SK-N-SH treated with all-trans-retinoic acid at 6 μM for 48 hours (cell line): Measurements from ENCODE around the gene DIPK1B.
A peak's percentile ranks its signal among the peaks of the same experiment; 100 is the strongest.

Experiments used
- ATAC-seq: fragments of 200-7000 bp; cut with Tn5 transposase; 3 replicates; pipeline ENCODE4 v1.9.1; 2020; ENCODE audit warnings: mild to moderate bottlenecking, moderate library complexity
- ARNTL ChIP-seq: fragments of 450-650 bp; formaldehyde crosslinking; IDR thresholded peaks from 2 replicates; pipeline ENCODE4 v1.5.0; 2020; ENCODE audit warnings: low read depth, mild to moderate bottlenecking, moderate library complexity, borderline replicate concordance
- BACH2 ChIP-seq: fragments of 250-450 bp; sonication (Bioruptor Pico); IDR thresholded peaks from 2 replicates; pipeline ENCODE4 v1.9.0; 2021; ENCODE audit warnings: mild to moderate bottlenecking, borderline replicate concordance
- CREB5 ChIP-seq: fragments of 250-450 bp; sonication (Bioruptor Pico); IDR thresholded peaks from 2 replicates; pipeline ENCODE4 v1.5.1; 2020; ENCODE audit warnings: low read depth, mild to moderate bottlenecking, moderate library complexity
- CSDC2 ChIP-seq: fragments of 250-450 bp; sonication (Bioruptor Pico); IDR thresholded peaks from 2 replicates; pipeline ENCODE4 v1.5.0; 2020; ENCODE audit warnings: mild to moderate bottlenecking, moderate library complexity
- CSRNP3 ChIP-seq: fragments of 250-450 bp; sonication (Bioruptor Pico); IDR thresholded peaks from 2 replicates; pipeline ENCODE4 v1.5.1; 2021; ENCODE audit warnings: mild to moderate bottlenecking, moderate library complexity
- ESRRG ChIP-seq: fragments of 250-450 bp; sonication (Bioruptor Pico); IDR thresholded peaks from 2 replicates; pipeline ENCODE4 v1.6.1; 2021; ENCODE audit warnings: mild to moderate bottlenecking
- GLIS3 ChIP-seq: fragments of 250-450 bp; sonication (Bioruptor Pico); IDR thresholded peaks from 2 replicates; pipeline ENCODE4 v1.5.0; 2020; ENCODE audit warnings: mild to moderate bottlenecking, moderate library complexity
- ISL1 ChIP-seq: fragments of 250-450 bp; sonication (Bioruptor Pico); IDR thresholded peaks from 2 replicates; pipeline ENCODE4 v2.1.2; 2022; ENCODE audit warnings: mild to moderate bottlenecking, moderate library complexity
- OSR1 ChIP-seq: fragments of 250-450 bp; sonication (Bioruptor Pico); IDR thresholded peaks from 2 replicates; pipeline ENCODE4 v1.8.0; 2022; ENCODE audit warnings: moderate library complexity, mild to moderate bottlenecking, inconsistent platforms
- PATZ1 ChIP-seq: fragments of 250-450 bp; sonication (Bioruptor Pico); IDR thresholded peaks from 2 replicates; pipeline ENCODE4 v1.8.0; 2020; ENCODE audit warnings: mild to moderate bottlenecking, moderate library complexity, borderline replicate concordance
- POU6F1 ChIP-seq: fragments of 250-450 bp; sonication (Bioruptor Pico); IDR thresholded peaks from 2 replicates; pipeline ENCODE4 v1.8.0; 2021; ENCODE audit warnings: low read depth, mild to moderate bottlenecking, moderate library complexity, borderline replicate concordance
- PPARA ChIP-seq: fragments of 250-450 bp; sonication (Bioruptor Pico); IDR thresholded peaks from 2 replicates; pipeline ENCODE4 v1.5.0; 2020; ENCODE audit warnings: mild to moderate bottlenecking, borderline replicate concordance
- RARB ChIP-seq: fragments of 250-450 bp; sonication (Bioruptor Pico); IDR thresholded peaks from 2 replicates; pipeline ENCODE4 v1.8.0; 2021; ENCODE audit warnings: mild to moderate bottlenecking, moderate library complexity
- SNAI2 ChIP-seq: fragments of 250-450 bp; sonication (Bioruptor Pico); IDR thresholded peaks from 2 replicates; pipeline ENCODE4 v1.5.0; 2020; ENCODE audit warnings: mild to moderate bottlenecking, moderate library complexity
- TCF4 ChIP-seq: fragments of 250-450 bp; sonication (Bioruptor Pico); IDR thresholded peaks from 2 replicates; pipeline ENCODE4 v1.8.0; 2021; ENCODE audit warnings: mild to moderate bottlenecking, moderate library complexity, borderline replicate concordance
- TOX ChIP-seq: fragments of 250-450 bp; sonication (Bioruptor Pico); IDR thresholded peaks from 2 replicates; pipeline ENCODE4 v1.8.0; 2021; ENCODE audit warnings: mild to moderate bottlenecking, moderate library complexity, borderline replicate concordance
- TSHZ2 ChIP-seq: fragments of 250-450 bp; sonication (Bioruptor Pico); IDR thresholded peaks from 2 replicates; pipeline ENCODE4 v1.5.0; 2020; ENCODE audit warnings: mild to moderate bottlenecking, moderate library complexity
- ZC3H10 ChIP-seq: fragments of 250-450 bp; sonication (Bioruptor Pico); IDR thresholded peaks from 2 replicates; pipeline ENCODE4 v1.5.1; 2021; ENCODE audit warnings: mild to moderate bottlenecking, moderate library complexity
- ZFP3 ChIP-seq: fragments of 250-450 bp; sonication (Bioruptor Pico); IDR thresholded peaks from 2 replicates; pipeline ENCODE4 v1.5.0; 2020; ENCODE audit warnings: mild to moderate bottlenecking, moderate library complexity
- ZFP30 ChIP-seq: fragments of 450-650 bp; formaldehyde crosslinking; IDR thresholded peaks from 2 replicates; pipeline ENCODE4 v1.5.0; 2022; ENCODE audit warnings: mild to moderate bottlenecking, moderate library complexity
- ZNF565 ChIP-seq: fragments of 450-650 bp; formaldehyde crosslinking; conservative IDR thresholded peaks from 2 replicates; pipeline ENCODE4 v1.5.0; 2020; ENCODE audit warnings: low read depth, mild to moderate bottlenecking, moderate library complexity
- ZNF70 ChIP-seq: fragments of 450-650 bp; formaldehyde crosslinking; IDR thresholded peaks from 2 replicates; pipeline ENCODE4 v1.5.0; 2020; ENCODE audit warnings: mild to moderate bottlenecking, moderate library complexity
- ZNF8 ChIP-seq: fragments of 450-650 bp; formaldehyde crosslinking; IDR thresholded peaks from 2 replicates; pipeline ENCODE4 v1.5.0; 2020; ENCODE audit warnings: mild to moderate bottlenecking, moderate library complexity

The DIPK1B gene

GRCh38 chr9:136670576-136671253, 41.7 kb upstream of the DIPK1B start:
- TF ChIP-seq POU6F1 (CRISPR knock-in tag) (no peak), ZC3H10 (CRISPR knock-in tag) (no peak), ZNF70 (CRISPR knock-in tag) (no peak), TCF4 (CRISPR knock-in tag) (no peak), OSR1 (no peak), TOX (no peak)
- TF ChIP-seq, all 23 proteins: peak for 0
- no peak for ATAC-seq

- ATAC-seq, result no peak
- no peak for TF ChIP-seq SNAI2
- no peak for TF ChIP-seq CSRNP3 (CRISPR knock-in tag)
- TF ChIP-seq GLIS3 (CRISPR knock-in tag), result no peak
- TF ChIP-seq POU6F1 (CRISPR knock-in tag), result no peak
- TF ChIP-seq TOX, result no peak
- no peak for TF ChIP-seq CREB5 (CRISPR knock-in tag)
- no peak for TF ChIP-seq ESRRG (CRISPR knock-in tag)
- TF ChIP-seq OSR1, result no peak
- no peak for TF ChIP-seq ISL1 (CRISPR knock-in tag)
- no peak for TF ChIP-seq ZFP3 (CRISPR knock-in tag)
- TF ChIP-seq ZNF8 (CRISPR knock-in tag), result no peak
- no peak for TF ChIP-seq TCF4 (CRISPR knock-in tag)
- TF ChIP-seq TSHZ2 (CRISPR knock-in tag), result no peak
- TF ChIP-seq ZFP30 (CRISPR knock-in tag), result no peak
- no peak for TF ChIP-seq CSDC2 (CRISPR knock-in tag)
- no peak for TF ChIP-seq ZNF565
- TF ChIP-seq ZC3H10 (CRISPR knock-in tag), result no peak
- TF ChIP-seq ARNTL (CRISPR knock-in tag), result no peak
- no peak for TF ChIP-seq ZNF70 (CRISPR knock-in tag)
- TF ChIP-seq, all 23 proteins: peak for 0
These were observed 41.1 kb upstream of the DIPK1B start for GRCh38 chr9:136671254-136671614.

- peak; percentile 69 for ATAC-seq
- TF ChIP-seq TOX (no peak), TCF4 (CRISPR knock-in tag) (no peak), CREB5 (CRISPR knock-in tag) (no peak), SNAI2 (no peak), OSR1 (no peak), ISL1 (CRISPR knock-in tag) (no peak), GLIS3 (CRISPR knock-in tag) (no peak), PPARA (CRISPR knock-in tag) (no peak), CSDC2 (CRISPR knock-in tag) (no peak), PATZ1 (CRISPR knock-in tag) (no peak), ZNF565 (no peak), RARB (no peak), BACH2 (CRISPR knock-in tag) (no peak), ESRRG (CRISPR knock-in tag) (no peak), ZFP30 (CRISPR knock-in tag) (no peak), ZFP3 (CRISPR knock-in tag) (no peak)
- TF ChIP-seq, all 23 proteins: peak for 0
These were observed 40.5 kb upstream of the DIPK1B start for GRCh38 chr9:136671646-136672430.
